Pancreas (tissue), 10 donors: Measurements from ENCODE around the gene TRMT44. TPM values are rescaled to one million over a fixed set of nuclear protein-coding genes. Genes with fewer than 3 reads are reported as not detected.

Experiments
- ATAC-seq, 4 donors: fragments of 200-7000 bp; cut with Tn5 transposase; one replicate each; pipeline versions ENCODE4 v1.8.0 to v1.9.1; 2020; ENCODE audit warnings: mild to moderate bottlenecking in 4 of 4, moderate library complexity in 4 of 4
- DNase-seq, 6 donors: peaks; one replicate each; pipeline ENCODE4 v3.0.0-alpha.2; 2020
- FAIRE-seq: peaks from 2 replicates; lab custom pipeline; 2012; peaks lifted over from hg19 to GRCh38; lab: Jason Lieb, UNC
- H3K27ac ChIP-seq, 4 donors: fragments of 200-600 bp; sonication (generic); 1 replicate in 3 of 4; 2 replicates in 1 of 4; pipeline versions ENCODE4 v1.5.0 to v1.8.0; 2020
- H3K27me3 ChIP-seq, 4 donors: fragments of 200-600 bp; one replicate each; pipeline ENCODE4 v1.8.0; 2021
- H3K36me3 ChIP-seq, 3 donors: fragments of 200-600 bp; sonication (generic) in 1 of 3; one replicate each; pipeline versions ENCODE4 v1.5.0 to v1.8.0; 2020 to 2021
- H3K4me1 ChIP-seq, 3 donors: fragments of 200-600 bp; one replicate each; pipeline ENCODE4 v1.8.0; 2021
- H3K4me3 ChIP-seq, 4 donors: fragments of 200-600 bp; sonication (generic) in 2 of 4; one replicate each; pipeline versions ENCODE4 v1.5.0 to v1.8.0; 2020 to 2021
- H3K9me3 ChIP-seq, 4 donors: fragments of 200-600 bp; one replicate each; pipeline ENCODE4 v1.8.0; 2021
- CTCF ChIP-seq, 4 donors: fragments of 200-600 bp; sonication (generic) in 3 of 4; IDR thresholded peaks; one replicate each; pipeline versions ENCODE4 v1.5.0 to v1.8.0; 2021; ENCODE audit warnings: antibody characterized with exemption in 4 of 4
- WGBS, 2 donors: extraction: QIAGEN DNeasy Blood & Tissue Kit; methylation state at CpG; one replicate each; pipeline ENCODE4 v1.1.7; 2013; 5-methylcytosine and 5-hydroxymethylcytosine counted together
- intact Hi-C, 3 donors: fragments of 100-400 bp; cut with DNase I; formaldehyde crosslinking; loops; one replicate each; pipeline versions ENCODE4 v1.11.1 to v1.14.2; 2022
- polyA plus RNA-seq, 2 donors: library from polyadenylated mRNA; stranded (reverse); fragments of 200-250 nt; gene quantifications; one replicate each; pipeline ENCODE4 v1.2.3, GENCODE V29; 2013
- total RNA-seq, 6 donors: library from RNA; stranded (reverse); fragmentation: NEBNext Ultra II Directional in 4 of 6; extraction: Animal tissue kit (Norgen Biotek cat#: 25700) in 4 of 6; gene quantifications; one replicate each; pipeline versions ENCODE4 v1.2.1 to v1.2.4, GENCODE V29; 2021 to 2023
- donor health status: healthy with polysubstance abuse.
- donor health status: DM: no; HTN: no; CAD: no; lungs with moderate emphysema.
- donor health status: DM: no; HTN: no; CAD: no.
- donor health status: control.
- donor health status: control.
- donor health status: Bipolar disorder and iron deficiency.
- donor health status: DM: yes; HTN: yes; CAD: no.
- donor health status: DM: no; HTN: no; CAD: no.
- donor health status: DM: no; HTN: no; CAD: no.
- donor health status: DM: yes; HTN: yes; CAD: no.

The TRMT44 gene
- total and polyA plus RNA-seq, 8 donors: 6.1 to 14.0 (median 8.7) TPM

GRCh38 chr4:8477095-8477635 is 36.6 kb downstream of the TRMT44 start:
- FAIRE-seq: no peak
- TF ChIP-seq CTCF (IDR thresholded peaks at IDR 0.05): no peak
- intact Hi-C loops: loop anchor here in 1 of 3 donors (10.0 kb wide), 1 partner anchor 118 kb away; the partner anchor contains the start of gene CPZ
- H3K9me3 ChIP-seq: no peaks in the 10 kb centered on the region
- H3K4me1 ChIP-seq: no peaks in the 10 kb centered on the region
- 89 to 91% methylated on average over 16 of the region's 16 CpGs for WGBS, 2 donors
- H3K4me3 ChIP-seq: no peak overlapping the region
- peak in 1 of 6 donors; percentile 34 for DNase-seq
- H3K27me3 ChIP-seq: no peaks in the 10 kb centered on the region
- peaks cover 0 to 14% (median 0%) of the 10 kb centered on the region in 3 donors for H3K36me3 ChIP-seq
- no peak overlapping the region for H3K27ac ChIP-seq
- no peak for ATAC-seq

GRCh38 chr4:8477676-8478075 is 37.1 kb downstream of the TRMT44 start:
- Histone ChIP-seq H3K9me3 (no peaks in the 10 kb centered on the region), H3K27ac (no peak overlapping the region), H3K4me1 (no peaks in the 10 kb centered on the region), H3K36me3 (peaks cover 0 to 14% (median 0%) of the 10 kb centered on the region in 3 donors), H3K27me3 (no peaks in the 10 kb centered on the region), H3K4me3 (no peak overlapping the region)
- ATAC-seq (no peak), DNase-seq (peak in 1 of 6 donors; percentile 50), FAIRE-seq (no peak)
- intact Hi-C loops: loop anchor here in 1 of 3 donors (10.0 kb wide), 1 partner anchor 117 kb away; the partner anchor contains the start of gene CPZ
- WGBS, 2 donors: 87 to 91% methylated on average over 8 of the region's 8 CpGs
- no peak for TF ChIP-seq CTCF (IDR thresholded peaks at IDR 0.05)

- Histone ChIP-seq H3K36me3 (peaks cover 0 to 14% (median 0%) of the 10 kb centered on the region in 3 donors), H3K4me3 (no peak overlapping the region), H3K27ac (no peak overlapping the region), H3K9me3 (no peaks in the 10 kb centered on the region), H3K27me3 (no peaks in the 10 kb centered on the region), H3K4me1 (no peaks in the 10 kb centered on the region)
- WGBS, 2 donors: 91 to 94% methylated on average over 9 of the region's 9 CpGs
- no peak for TF ChIP-seq CTCF (IDR thresholded peaks at IDR 0.05)
- peak in 1 of 6 donors; percentile 53 for DNase-seq
- intact Hi-C loops: loop anchor here in 1 of 3 donors (10.0 kb wide), 1 partner anchor 116 kb away; the partner anchor contains the start of gene CPZ
- ATAC-seq: peak in 1 of 4 donors; percentile 15
- FAIRE-seq: no peak
Measured at GRCh38 chr4:8478371-8478770, 37.8 kb downstream of the TRMT44 start.

GRCh38 chr4:8478801-8479744 is 38.5 kb downstream of the TRMT44 start:
- WGBS, 2 donors: 87 to 89% methylated on average over 24 of the region's 24 CpGs
- H3K27ac ChIP-seq: no peak overlapping the region
- DNase-seq: peak in 1 of 6 donors; percentile 55
- intact Hi-C loops: loop anchor here in 1 of 3 donors (10.0 kb wide), 1 partner anchor 116 kb away; the partner anchor contains the start of gene CPZ
- no peak for TF ChIP-seq CTCF (IDR thresholded peaks at IDR 0.05)
- H3K27me3 ChIP-seq: no peaks in the 10 kb centered on the region
- no peak overlapping the region for H3K4me3 ChIP-seq
- FAIRE-seq: no peak
- no peaks in the 10 kb centered on the region for H3K9me3 ChIP-seq
- H3K4me1 ChIP-seq: no peaks in the 10 kb centered on the region
- no peak for ATAC-seq
- H3K36me3 ChIP-seq: peaks cover 0 to 14% (median 0%) of the 10 kb centered on the region in 3 donors
